ENCODE data around the gene KIR2DL3.
A peak's percentile ranks its signal among the peaks of the same experiment; 100 is the strongest.
"Not testable (repeated sequence)": the region's sequence is repeated elsewhere in the genome, so short reads cannot be mapped to it uniquely, and the experiment has no call there.

KIR2DL3 gene

GRCh38 chr19:54744080-54744479 lies 5.8 kb downstream of the KIR2DL3 start:
- DNase-seq: not testable (repeated sequence)

- DNase-seq: not testable (repeated sequence)
Measured at GRCh38 chr19:54747614-54748322, 9.5 kb downstream of the KIR2DL3 start.

- DNase-seq: not testable (repeated sequence)
Measured at GRCh38 chr19:54750276-54750675, 12.0 kb downstream of the KIR2DL3 start.

- not testable (repeated sequence) for DNase-seq
Measured at GRCh38 chr19:54756204-54757110, 18.1 kb downstream of the KIR2DL3 start.

- not testable (repeated sequence) for DNase-seq
Measured at GRCh38 chr19:54758577-54758976, 20.3 kb downstream of the KIR2DL3 start.

- not testable (repeated sequence) for DNase-seq
Measured at GRCh38 chr19:54764219-54764618, 25.9 kb downstream of the KIR2DL3 start.

GRCh38 chr19:54766464-54766863 lies 28.2 kb downstream of the KIR2DL3 start:
- not testable (repeated sequence) for DNase-seq

- DNase-seq: not testable (repeated sequence)
Measured at GRCh38 chr19:54769646-54770045, 31.3 kb downstream of the KIR2DL3 start, which contains the start of gene KIR2DL1. Gene KIR2DL1 (plus strand): TSS chr19:54769793. CDS start chr19:54769851, 58 bp downstream.

- DNase-seq: not testable (repeated sequence)
Measured at GRCh38 chr19:54770511-54770910, 32.2 kb downstream of the KIR2DL3 start.

- not testable (repeated sequence) for DNase-seq
Measured at GRCh38 chr19:54771018-54771960, 33.0 kb downstream of the KIR2DL3 start.

- DNase-seq: not testable (repeated sequence)
Measured at GRCh38 chr19:54772666-54773065, 34.4 kb downstream of the KIR2DL3 start.

- not testable (repeated sequence) for DNase-seq
Measured at GRCh38 chr19:54775095-54775815, 36.9 kb downstream of the KIR2DL3 start.

- DNase-seq: not testable (repeated sequence)
Measured at GRCh38 chr19:54775830-54776229, 37.5 kb downstream of the KIR2DL3 start.

- DNase-seq: not testable (repeated sequence)
Measured at GRCh38 chr19:54777851-54778250, 39.5 kb downstream of the KIR2DL3 start.

GRCh38 chr19:54778896-54779295 lies 40.6 kb downstream of the KIR2DL3 start:
- DNase-seq: not testable (repeated sequence)

- DNase-seq: not testable (repeated sequence)
Measured at GRCh38 chr19:54782916-54783315, 44.6 kb downstream of the KIR2DL3 start.

- not testable (repeated sequence) for DNase-seq
Measured at GRCh38 chr19:54786091-54786723, 47.9 kb downstream of the KIR2DL3 start.

GRCh38 chr19:54788154-54788553 lies 49.8 kb downstream of the KIR2DL3 start:
- DNase-seq: not testable (repeated sequence)

- DNase-seq: no peak
Measured at GRCh38 chr19:54790711-54791110, 52.4 kb downstream of the KIR2DL3 start.

- DNase-seq: no peak
Measured at GRCh38 chr19:54791476-54791875, 53.2 kb downstream of the KIR2DL3 start.

- DNase-seq: peak in 1 of 5 experiments; percentile 6
Measured at GRCh38 chr19:54792814-54793213, 54.5 kb downstream of the KIR2DL3 start.

Data from T-helper 2 cell (primary cell).